ENCODE results near the gene CHRNB2. TPM values are rescaled to one million over a fixed set of nuclear protein-coding genes. Genes with fewer than 3 reads are reported as not detected.

The CHRNB2 gene
- total and polyA plus RNA-seq, 4 experiments from 2014 or later, result not detected

- no peaks in the 10 kb centered on the region for H3K27me3 Mint-ChIP-seq
- Histone ChIP-seq H3K4me3 (ENCODE audit: low read length in 2 of 2) (no peak overlapping the region), H3K9me3 (ENCODE audit: control insufficient read depth in 1 of 2, low read length in 2 of 2) (no peaks in the 10 kb centered on the region), H3K27me3 (ENCODE audit: insufficient read depth, low read length) (no peaks in the 10 kb centered on the region), H3K4me1 (ENCODE audit: insufficient read depth, low read length) (no peaks in the 10 kb centered on the region), H3K27ac (ENCODE audit: low read depth, low read length) (no peak overlapping the region), H3K36me3 (ENCODE audit: insufficient read depth, low read length) (peaks cover 98% of the 10 kb centered on the region)
- ChIA-PET CTCF (ENCODE audit: partially characterized antibody) (no interaction called here), POLR2A (ENCODE audit: partially characterized antibody) (no interaction called here)
- H3K4me1 Mint-ChIP-seq, result peaks cover 0 to 4% (median under 1%) of the 10 kb centered on the region in 4 donors
- no peaks in the 10 kb centered on the region for H3K9me3 Mint-ChIP-seq
- DNase-seq, result no peak
- H3K36me3 Mint-ChIP-seq, result peaks cover 78 to 91% of the 10 kb centered on the region in 2 donors
- intact Hi-C loops (cut with micrococcal nuclease), result no loop called here
- no peak overlapping the region for H3K4me3 Mint-ChIP-seq
- H3K27ac Mint-ChIP-seq, result peak overlapping the region in 1 of 7 donors; percentile 43
Measured at GRCh38 chr1:154586641-154587040, 19.1 kb downstream of the CHRNB2 start.

- H3K27ac ChIP-seq (ENCODE audit: low read depth, low read length), result no peak overlapping the region
- no peak for DNase-seq
- H3K9me3 ChIP-seq (ENCODE audit: control insufficient read depth in 1 of 2, low read length in 2 of 2), result no peaks in the 10 kb centered on the region
- peaks cover 95% of the 10 kb centered on the region for H3K36me3 ChIP-seq (ENCODE audit: insufficient read depth, low read length)
- no peaks in the 10 kb centered on the region for H3K27me3 Mint-ChIP-seq
- intact Hi-C loops (cut with micrococcal nuclease), result no loop called here
- peaks cover 72 to 93% of the 10 kb centered on the region in 2 donors for H3K36me3 Mint-ChIP-seq
- no peaks in the 10 kb centered on the region for H3K9me3 Mint-ChIP-seq
- CTCF ChIA-PET (ENCODE audit: partially characterized antibody), result interaction anchor here (0.7 kb wide), 1 partner anchor 435 kb away, joined by 4 read pairs; no protein-coding TSS in a partner anchor
- POLR2A ChIA-PET (ENCODE audit: partially characterized antibody), result interaction anchor here (0.9 to 1.1 kb wide), 2 partner anchors 13 to 365 kb away, joined by 3 read pairs; no protein-coding TSS in a partner anchor
- H3K4me1 Mint-ChIP-seq, result peaks cover 2 to 5% (median 4%) of the 10 kb centered on the region in 4 donors
- no peak overlapping the region for H3K4me3 Mint-ChIP-seq
- H3K4me3 ChIP-seq (ENCODE audit: low read length in 2 of 2), result no peak overlapping the region
- peak overlapping the region in 1 of 7 donors; percentile 43 for H3K27ac Mint-ChIP-seq
- no peaks in the 10 kb centered on the region for H3K27me3 ChIP-seq (ENCODE audit: insufficient read depth, low read length)
- no peaks in the 10 kb centered on the region for H3K4me1 ChIP-seq (ENCODE audit: insufficient read depth, low read length)
Measured at GRCh38 chr1:154589780-154590179, 22.2 kb downstream of the CHRNB2 start.

- no peaks in the 10 kb centered on the region for H3K9me3 ChIP-seq (ENCODE audit: control insufficient read depth in 1 of 2, low read length in 2 of 2)
- POLR2A ChIA-PET (ENCODE audit: partially characterized antibody), result no interaction called here
- H3K36me3 ChIP-seq (ENCODE audit: insufficient read depth, low read length), result peaks cover 92% of the 10 kb centered on the region
- no peaks in the 10 kb centered on the region for H3K27me3 Mint-ChIP-seq
- H3K36me3 Mint-ChIP-seq, result peaks cover 66 to 89% of the 10 kb centered on the region in 2 donors
- no peaks in the 10 kb centered on the region for H3K9me3 Mint-ChIP-seq
- no peaks in the 10 kb centered on the region for H3K4me1 ChIP-seq (ENCODE audit: insufficient read depth, low read length)
- DNase-seq, result no peak
- intact Hi-C loops (cut with micrococcal nuclease), result no loop called here
- no peak overlapping the region for H3K27ac ChIP-seq (ENCODE audit: low read depth, low read length)
- H3K27me3 ChIP-seq (ENCODE audit: insufficient read depth, low read length), result no peaks in the 10 kb centered on the region
- peaks cover 2 to 5% (median 4%) of the 10 kb centered on the region in 4 donors for H3K4me1 Mint-ChIP-seq
- H3K4me3 ChIP-seq (ENCODE audit: low read length in 2 of 2), result no peak overlapping the region
- CTCF ChIA-PET (ENCODE audit: partially characterized antibody), result no interaction called here
- H3K27ac Mint-ChIP-seq, result no peak overlapping the region
- H3K4me3 Mint-ChIP-seq, result no peak overlapping the region
Measured at GRCh38 chr1:154590756-154591155, 23.2 kb downstream of the CHRNB2 start.

GRCh38 chr1:154591206-154591605 is 23.6 kb downstream of the CHRNB2 start:
- no peaks in the 10 kb centered on the region for H3K4me1 ChIP-seq (ENCODE audit: insufficient read depth, low read length)
- intact Hi-C loops (cut with micrococcal nuclease), result no loop called here
- POLR2A ChIA-PET (ENCODE audit: partially characterized antibody), result no interaction called here
- DNase-seq, result no peak
- Mint-ChIP-seq H3K36me3 (peaks cover 62 to 89% of the 10 kb centered on the region in 2 donors), H3K27me3 (no peaks in the 10 kb centered on the region), H3K4me3 (no peak overlapping the region), H3K27ac (peak overlapping the region in 2 of 7 donors; percentile 7 to 29), H3K4me1 (peaks cover 2 to 5% (median 4%) of the 10 kb centered on the region in 4 donors), H3K9me3 (no peaks in the 10 kb centered on the region)
- peaks cover 91% of the 10 kb centered on the region for H3K36me3 ChIP-seq (ENCODE audit: insufficient read depth, low read length)
- no peak overlapping the region for H3K27ac ChIP-seq (ENCODE audit: low read depth, low read length)
- no peaks in the 10 kb centered on the region for H3K27me3 ChIP-seq (ENCODE audit: insufficient read depth, low read length)
- CTCF ChIA-PET (ENCODE audit: partially characterized antibody), result no interaction called here
- no peaks in the 10 kb centered on the region for H3K9me3 ChIP-seq (ENCODE audit: control insufficient read depth in 1 of 2, low read length in 2 of 2)
- no peak overlapping the region for H3K4me3 ChIP-seq (ENCODE audit: low read length in 2 of 2)

GRCh38 chr1:154593390-154593789 is 25.8 kb downstream of the CHRNB2 start:
- Mint-ChIP-seq H3K27me3 (no peaks in the 10 kb centered on the region), H3K27ac (peak overlapping the region in 3 of 7 donors; percentile 9 to 81 (median 37)), H3K9me3 (no peaks in the 10 kb centered on the region), H3K4me3 (peak overlapping the region in 1 of 8 donors; percentile 55), H3K4me1 (peaks cover 4 to 10% (median 7%) of the 10 kb centered on the region in 4 donors), H3K36me3 (peaks cover 55 to 88% of the 10 kb centered on the region in 2 donors)
- Histone ChIP-seq H3K4me1 (ENCODE audit: insufficient read depth, low read length) (no peaks in the 10 kb centered on the region), H3K27me3 (ENCODE audit: insufficient read depth, low read length) (no peaks in the 10 kb centered on the region), H3K4me3 (ENCODE audit: low read length in 2 of 2) (no peak overlapping the region), H3K36me3 (ENCODE audit: insufficient read depth, low read length) (peaks cover 90% of the 10 kb centered on the region), H3K27ac (ENCODE audit: low read depth, low read length) (no peak overlapping the region), H3K9me3 (ENCODE audit: control insufficient read depth in 1 of 2, low read length in 2 of 2) (no peaks in the 10 kb centered on the region)
- CTCF ChIA-PET (ENCODE audit: partially characterized antibody), result interaction anchor here (1.4 kb wide), 1 partner anchor 12 kb away, joined by 5 read pairs; no protein-coding TSS in a partner anchor
- POLR2A ChIA-PET (ENCODE audit: partially characterized antibody), result no interaction called here
- intact Hi-C loops (cut with micrococcal nuclease), result no loop called here
- DNase-seq, result no peak

GRCh38 chr1:154594811-154595210 is 27.2 kb downstream of the CHRNB2 start:
- ChIA-PET POLR2A (ENCODE audit: partially characterized antibody) (interaction anchor here (1.3 kb wide), 2 partner anchors 9 to 13 kb away, joined by 3 to 6 read pairs; partner anchors contain the start of gene ADAR), CTCF (ENCODE audit: partially characterized antibody) (interaction anchor here (1.0 to 1.4 kb wide), 2 partner anchors 11 to 17 kb away, joined by 5 read pairs; no protein-coding TSS in a partner anchor)
- H3K36me3 ChIP-seq (ENCODE audit: insufficient read depth, low read length), result peaks cover 88% of the 10 kb centered on the region
- H3K4me1 Mint-ChIP-seq, result peaks cover 5 to 23% (median 12%) of the 10 kb centered on the region in 4 donors
- no peaks in the 10 kb centered on the region for H3K27me3 ChIP-seq (ENCODE audit: insufficient read depth, low read length)
- no peaks in the 10 kb centered on the region for H3K9me3 Mint-ChIP-seq
- peak overlapping the region in 1 of 7 donors; percentile 14 for H3K27ac Mint-ChIP-seq
- no peak overlapping the region for H3K27ac ChIP-seq (ENCODE audit: low read depth, low read length)
- intact Hi-C loops (cut with micrococcal nuclease), result no loop called here
- H3K4me1 ChIP-seq (ENCODE audit: insufficient read depth, low read length), result peaks cover 7% of the 10 kb centered on the region
- H3K9me3 ChIP-seq (ENCODE audit: control insufficient read depth in 1 of 2, low read length in 2 of 2), result no peaks in the 10 kb centered on the region
- no peak overlapping the region for H3K4me3 ChIP-seq (ENCODE audit: low read length in 2 of 2)
- peaks cover 57 to 88% of the 10 kb centered on the region in 2 donors for H3K36me3 Mint-ChIP-seq
- no peak for DNase-seq
- H3K4me3 Mint-ChIP-seq, result no peak overlapping the region
- no peaks in the 10 kb centered on the region for H3K27me3 Mint-ChIP-seq

- H3K9me3 ChIP-seq (ENCODE audit: control insufficient read depth in 1 of 2, low read length in 2 of 2), result no peaks in the 10 kb centered on the region
- no peaks in the 10 kb centered on the region for H3K9me3 Mint-ChIP-seq
- peaks cover 84% of the 10 kb centered on the region for H3K36me3 ChIP-seq (ENCODE audit: insufficient read depth, low read length)
- H3K27me3 ChIP-seq (ENCODE audit: insufficient read depth, low read length), result no peaks in the 10 kb centered on the region
- peaks cover 13% of the 10 kb centered on the region for H3K4me1 ChIP-seq (ENCODE audit: insufficient read depth, low read length)
- H3K27ac Mint-ChIP-seq, result peak overlapping the region in 2 of 7 donors; percentile 42 to 71
- CTCF ChIA-PET (ENCODE audit: partially characterized antibody), result interaction anchor here (1.0 kb wide), 1 partner anchor 18 kb away, joined by 5 read pairs; no protein-coding TSS in a partner anchor
- H3K4me3 Mint-ChIP-seq, result no peak overlapping the region
- intact Hi-C loops (cut with micrococcal nuclease), result no loop called here
- POLR2A ChIA-PET (ENCODE audit: partially characterized antibody), result interaction anchor here (0.6 to 1.3 kb wide), 3 partner anchors 9 to 26 kb away, joined by 3 to 6 read pairs (median 3); partner anchors contain the start of gene ADAR
- no peak overlapping the region for H3K4me3 ChIP-seq (ENCODE audit: low read length in 2 of 2)
- DNase-seq, result no peak
- H3K4me1 Mint-ChIP-seq, result peaks cover 6 to 32% (median 19%) of the 10 kb centered on the region in 4 donors
- H3K27me3 Mint-ChIP-seq, result no peaks in the 10 kb centered on the region
- peaks cover 59 to 89% of the 10 kb centered on the region in 2 donors for H3K36me3 Mint-ChIP-seq
- H3K27ac ChIP-seq (ENCODE audit: low read depth, low read length), result no peak overlapping the region
Measured at GRCh38 chr1:154595621-154596020, 28.0 kb downstream of the CHRNB2 start.
